Measurements from ENCODE around the gene UNC13C.

GRCh38 chr15:54518156-54518882, 540.1 kb downstream of the UNC13C start:
- TF ChIP-seq CTCF (IDR thresholded peaks at IDR 0.05) (no peak), EP300 (IDR thresholded peaks at IDR 0.05) (no peak), POLR2AphosphoS5 (IDR thresholded peaks at IDR 0.05) (no peak)
